Measurements from ENCODE around the gene CELA3B. TPM values are rescaled to one million over a fixed set of nuclear protein-coding genes. Genes with fewer than 3 reads are reported as not detected.
"Not testable (repeated sequence)": the region's sequence is repeated elsewhere in the genome, so short reads cannot be mapped to it uniquely, and the experiment has no call there.

The CELA3B gene
- total RNA-seq, 1 donor from 2014 or later = not detected

- DNase-seq = not testable (repeated sequence)
These were observed 30.4 kb downstream of the CELA3B start for GRCh38 chr1:22007262-22007661.

- DNase-seq = not testable (repeated sequence)
These were observed 32.7 kb downstream of the CELA3B start for GRCh38 chr1:22009566-22009965.

GRCh38 chr1:22012752-22013151 lies 35.9 kb downstream of the CELA3B start:
- not testable (repeated sequence) for DNase-seq

GRCh38 chr1:22014575-22015206 lies 37.9 kb downstream of the CELA3B start:
- not testable (repeated sequence) for DNase-seq

- no peak for DNase-seq
These were observed 42.0 kb downstream of the CELA3B start for GRCh38 chr1:22018583-22019559.

- no peak for DNase-seq
These were observed 44.2 kb downstream of the CELA3B start for GRCh38 chr1:22021061-22021460.

GRCh38 chr1:22024485-22025367 lies 47.9 kb downstream of the CELA3B start:
- peak; percentile 96 for DNase-seq

- peak; percentile 96 for DNase-seq
These were observed 48.7 kb downstream of the CELA3B start for GRCh38 chr1:22025368-22026155.

- DNase-seq = no peak
These were observed 50.1 kb downstream of the CELA3B start for GRCh38 chr1:22026924-22027289.

- DNase-seq = no peak
These were observed 53.2 kb downstream of the CELA3B start for GRCh38 chr1:22030057-22030456.

GRCh38 chr1:22030473-22030872 lies 53.7 kb downstream of the CELA3B start:
- no peak for DNase-seq

GRCh38 chr1:22031214-22031962 lies 54.6 kb downstream of the CELA3B start:
- no peak for DNase-seq

GRCh38 chr1:22034834-22035233 lies 58.0 kb downstream of the CELA3B start:
- DNase-seq = not testable (repeated sequence)

- no peak for DNase-seq
These were observed 60.7 kb downstream of the CELA3B start for GRCh38 chr1:22037520-22037919.

- no peak for DNase-seq
These were observed 61.2 kb downstream of the CELA3B start for GRCh38 chr1:22038036-22038435.

Small RNAs within 50 kb of the gene (small RNA-seq; reads per million reads assigned to genes)
- not detected for gene RN7SL186P (ENCODE audit: low replicate concordance)
- gene RN7SL386P (ENCODE audit: low replicate concordance) = not detected
- gene RNU6-1022P (ENCODE audit: low replicate concordance) = not detected
- gene RNU6-776P (ENCODE audit: low replicate concordance) = not detected

Other genes with a start within 250 kb of the CELA3B start
- gene USP48, start 193.9 kb upstream of the CELA3B start, total RNA-seq = 72.3 TPM
- 0.10 TPM for gene LDLRAD2, start 164.8 kb upstream of the CELA3B start, total RNA-seq
- 121 TPM for gene HSPG2, start 39.7 kb upstream of the CELA3B start, total RNA-seq
- gene CELA3A, start 24.6 kb downstream of the CELA3B start, total RNA-seq = not detected
- 338 TPM for gene CDC42, start 75.7 kb downstream of the CELA3B start, total RNA-seq
- 4.2 TPM for gene WNT4, start 166.1 kb downstream of the CELA3B start, total RNA-seq

Measured in skin of body (tissue), 3 donors.